Measurements from ENCODE around the gene P2RY14.

The P2RY14 gene

DNA sequence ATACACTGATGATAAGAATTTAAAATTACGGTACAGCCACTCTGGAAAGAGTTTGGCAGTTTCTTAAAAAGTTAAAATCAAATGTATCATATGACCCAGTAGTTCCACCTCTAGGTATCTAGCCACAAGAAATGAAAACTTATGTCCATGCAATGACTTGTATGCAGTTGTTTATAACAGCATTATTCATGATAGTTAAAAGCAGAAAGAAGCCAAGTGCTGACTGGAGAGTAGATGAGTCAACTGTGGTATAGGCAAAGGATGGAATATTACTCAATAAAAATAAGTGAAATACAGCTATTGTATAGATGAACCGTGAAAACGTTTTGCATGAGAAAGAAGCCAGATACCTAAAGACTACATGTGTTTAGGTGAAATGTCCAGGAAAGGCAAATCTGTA, 23.4 kb upstream of the P2RY14 start:
- Histone ChIP-seq H3K27ac (ENCODE audit: extremely low read depth, low read depth, low read length) (no peak overlapping the region), H3K4me1 (ENCODE audit: control insufficient read depth, insufficient read depth, low read length) (no peaks in the 10 kb centered on the region), H3K9me3 (ENCODE audit: control insufficient read depth, insufficient read depth, low read depth, low read length) (no peaks in the 10 kb centered on the region), H3K36me3 (ENCODE audit: control insufficient read depth in 2 of 2, insufficient read depth in 1 of 2, low read length in 2 of 2) (no peaks in the 10 kb centered on the region), H3K4me3 (ENCODE audit: low read depth, low read length) (no peak overlapping the region)
- TF ChIP-seq, protein P1, sequence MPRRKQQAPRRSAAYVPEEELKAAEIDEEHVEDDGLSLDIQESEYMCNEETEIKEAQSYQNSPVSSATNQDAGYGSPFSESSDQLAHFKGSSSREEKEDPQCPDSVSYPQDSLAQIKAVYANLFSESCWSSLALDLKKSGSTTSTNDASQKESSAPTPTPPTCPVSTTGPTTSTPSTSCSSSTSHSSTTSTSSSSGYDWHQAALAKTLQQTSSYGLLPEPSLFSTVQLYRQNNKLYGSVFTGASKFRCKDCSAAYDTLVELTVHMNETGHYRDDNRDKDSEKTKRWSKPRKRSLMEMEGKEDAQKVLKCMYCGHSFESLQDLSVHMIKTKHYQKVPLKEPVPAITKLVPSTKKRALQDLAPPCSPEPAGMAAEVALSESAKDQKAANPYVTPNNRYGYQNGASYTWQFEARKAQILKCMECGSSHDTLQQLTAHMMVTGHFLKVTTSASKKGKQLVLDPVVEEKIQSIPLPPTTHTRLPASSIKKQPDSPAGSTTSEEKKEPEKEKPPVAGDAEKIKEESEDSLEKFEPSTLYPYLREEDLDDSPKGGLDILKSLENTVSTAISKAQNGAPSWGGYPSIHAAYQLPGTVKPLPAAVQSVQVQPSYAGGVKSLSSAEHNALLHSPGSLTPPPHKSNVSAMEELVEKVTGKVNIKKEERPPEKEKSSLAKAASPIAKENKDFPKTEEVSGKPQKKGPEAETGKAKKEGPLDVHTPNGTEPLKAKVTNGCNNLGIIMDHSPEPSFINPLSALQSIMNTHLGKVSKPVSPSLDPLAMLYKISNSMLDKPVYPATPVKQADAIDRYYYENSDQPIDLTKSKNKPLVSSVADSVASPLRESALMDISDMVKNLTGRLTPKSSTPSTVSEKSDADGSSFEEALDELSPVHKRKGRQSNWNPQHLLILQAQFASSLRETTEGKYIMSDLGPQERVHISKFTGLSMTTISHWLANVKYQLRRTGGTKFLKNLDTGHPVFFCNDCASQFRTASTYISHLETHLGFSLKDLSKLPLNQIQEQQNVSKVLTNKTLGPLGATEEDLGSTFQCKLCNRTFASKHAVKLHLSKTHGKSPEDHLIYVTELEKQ (tag by site-specific recombination; IDR thresholded peaks at IDR 0.05; ENCODE audit: borderline replicate concordance) = no peak
- no peak for TF ChIP-seq HOXA7 (CRISPR knock-in tag; IDR thresholded peaks at IDR 0.05; ENCODE audit: borderline replicate concordance)
- TF ChIP-seq ZNF830 (tag by site-specific recombination; IDR thresholded peaks at IDR 0.05; ENCODE audit: low read depth) = no peak
- TF ChIP-seq ZNF391 (tag by site-specific recombination; IDR thresholded peaks at IDR 0.05; ENCODE audit: borderline replicate concordance, low read depth) = no peak
- ChIA-PET CTCF (no interaction called here), POLR2A (no interaction called here)

DNA sequence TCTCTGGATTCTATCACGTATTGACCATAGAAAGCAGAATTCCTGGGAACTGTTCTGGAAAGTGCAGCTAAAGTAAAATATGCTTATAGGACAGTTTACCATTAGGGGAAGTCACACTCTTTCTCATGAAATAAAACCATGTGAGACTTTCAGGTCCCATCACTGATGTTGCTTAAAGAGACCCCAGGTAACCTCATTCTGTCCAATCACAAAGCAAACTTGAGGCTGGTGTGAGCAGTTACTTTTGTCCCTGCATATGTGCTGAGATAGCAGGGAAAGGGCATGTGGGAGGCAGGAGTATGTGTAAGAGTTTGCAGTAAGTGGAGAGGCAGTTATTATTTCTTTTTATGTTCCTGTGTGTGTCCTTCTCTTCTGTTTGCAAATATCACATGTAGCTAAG, 22.2 kb upstream of the P2RY14 start:
- POLR2A ChIA-PET = no interaction called here
- Histone ChIP-seq H3K4me3 (ENCODE audit: low read depth, low read length) (no peak overlapping the region), H3K9me3 (ENCODE audit: control insufficient read depth, insufficient read depth, low read depth, low read length) (no peaks in the 10 kb centered on the region), H3K36me3 (ENCODE audit: control insufficient read depth in 2 of 2, insufficient read depth in 1 of 2, low read length in 2 of 2) (no peaks in the 10 kb centered on the region), H3K4me1 (ENCODE audit: control insufficient read depth, insufficient read depth, low read length) (no peaks in the 10 kb centered on the region), H3K27ac (ENCODE audit: extremely low read depth, low read depth, low read length) (no peak overlapping the region)
- CTCF ChIA-PET = no interaction called here
- no peak for TF ChIP-seq ZNF529 (tag by site-specific recombination; IDR thresholded peaks at IDR 0.05; ENCODE audit: insufficient replicate concordance)
- TF ChIP-seq, protein P2, sequence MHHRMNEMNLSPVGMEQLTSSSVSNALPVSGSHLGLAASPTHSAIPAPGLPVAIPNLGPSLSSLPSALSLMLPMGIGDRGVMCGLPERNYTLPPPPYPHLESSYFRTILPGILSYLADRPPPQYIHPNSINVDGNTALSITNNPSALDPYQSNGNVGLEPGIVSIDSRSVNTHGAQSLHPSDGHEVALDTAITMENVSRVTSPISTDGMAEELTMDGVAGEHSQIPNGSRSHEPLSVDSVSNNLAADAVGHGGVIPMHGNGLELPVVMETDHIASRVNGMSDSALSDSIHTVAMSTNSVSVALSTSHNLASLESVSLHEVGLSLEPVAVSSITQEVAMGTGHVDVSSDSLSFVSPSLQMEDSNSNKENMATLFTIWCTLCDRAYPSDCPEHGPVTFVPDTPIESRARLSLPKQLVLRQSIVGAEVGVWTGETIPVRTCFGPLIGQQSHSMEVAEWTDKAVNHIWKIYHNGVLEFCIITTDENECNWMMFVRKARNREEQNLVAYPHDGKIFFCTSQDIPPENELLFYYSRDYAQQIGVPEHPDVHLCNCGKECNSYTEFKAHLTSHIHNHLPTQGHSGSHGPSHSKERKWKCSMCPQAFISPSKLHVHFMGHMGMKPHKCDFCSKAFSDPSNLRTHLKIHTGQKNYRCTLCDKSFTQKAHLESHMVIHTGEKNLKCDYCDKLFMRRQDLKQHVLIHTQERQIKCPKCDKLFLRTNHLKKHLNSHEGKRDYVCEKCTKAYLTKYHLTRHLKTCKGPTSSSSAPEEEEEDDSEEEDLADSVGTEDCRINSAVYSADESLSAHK (tag by site-specific recombination; IDR thresholded peaks at IDR 0.05) = no peak
- TF ChIP-seq ZNF248 (tag by site-specific recombination; IDR thresholded peaks at IDR 0.05) = no peak

DNA sequence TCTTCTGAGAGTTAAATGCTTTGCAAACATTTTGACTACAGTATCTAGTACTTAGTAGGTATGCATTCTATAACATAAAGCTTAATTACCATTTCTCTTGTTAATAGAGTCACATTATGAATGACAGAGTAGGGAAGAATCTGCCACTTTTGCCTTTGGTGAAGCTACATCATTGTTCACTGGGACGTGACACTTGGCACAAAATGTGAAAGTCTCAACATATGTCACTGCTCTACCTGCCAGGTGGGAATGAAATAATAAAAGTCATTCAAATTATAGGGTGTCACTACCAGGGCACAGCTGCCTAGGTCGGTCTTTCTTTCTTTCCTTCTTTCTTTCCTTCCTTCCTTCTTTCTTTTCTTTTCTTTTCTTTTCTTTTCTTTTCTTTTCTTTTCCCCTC, 20.7 kb upstream of the P2RY14 start:
- Histone ChIP-seq H3K4me1 (ENCODE audit: control insufficient read depth, insufficient read depth, low read length) (no peaks in the 10 kb centered on the region), H3K27ac (ENCODE audit: extremely low read depth, low read depth, low read length) (no peak overlapping the region), H3K4me3 (ENCODE audit: low read depth, low read length) (no peak overlapping the region), H3K36me3 (ENCODE audit: control insufficient read depth in 2 of 2, insufficient read depth in 1 of 2, low read length in 2 of 2) (no peaks in the 10 kb centered on the region), H3K9me3 (ENCODE audit: control insufficient read depth, insufficient read depth, low read depth, low read length) (no peaks in the 10 kb centered on the region)
- CTCF ChIA-PET = no interaction called here
- POLR2A ChIA-PET = no interaction called here
- TF ChIP-seq ZNF473 (tag by site-specific recombination; IDR thresholded peaks at IDR 0.05) = no peak
- TF ChIP-seq, protein P3, sequence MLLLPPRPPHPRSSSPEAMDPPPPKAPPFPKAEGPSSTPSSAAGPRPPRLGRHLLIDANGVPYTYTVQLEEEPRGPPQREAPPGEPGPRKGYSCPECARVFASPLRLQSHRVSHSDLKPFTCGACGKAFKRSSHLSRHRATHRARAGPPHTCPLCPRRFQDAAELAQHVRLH (tag by site-specific recombination; IDR thresholded peaks at IDR 0.05) = no peak
- no peak for TF ChIP-seq ZNF776 (tag by site-specific recombination; IDR thresholded peaks at IDR 0.05; ENCODE audit: borderline replicate concordance)
- TF ChIP-seq FEZF1 (tag by site-specific recombination; IDR thresholded peaks at IDR 0.05) = no peak
- no peak for TF ChIP-seq KLF7 (tag by site-specific recombination; IDR thresholded peaks at IDR 0.05; ENCODE audit: borderline replicate concordance)
- TF ChIP-seq, protein P4, sequence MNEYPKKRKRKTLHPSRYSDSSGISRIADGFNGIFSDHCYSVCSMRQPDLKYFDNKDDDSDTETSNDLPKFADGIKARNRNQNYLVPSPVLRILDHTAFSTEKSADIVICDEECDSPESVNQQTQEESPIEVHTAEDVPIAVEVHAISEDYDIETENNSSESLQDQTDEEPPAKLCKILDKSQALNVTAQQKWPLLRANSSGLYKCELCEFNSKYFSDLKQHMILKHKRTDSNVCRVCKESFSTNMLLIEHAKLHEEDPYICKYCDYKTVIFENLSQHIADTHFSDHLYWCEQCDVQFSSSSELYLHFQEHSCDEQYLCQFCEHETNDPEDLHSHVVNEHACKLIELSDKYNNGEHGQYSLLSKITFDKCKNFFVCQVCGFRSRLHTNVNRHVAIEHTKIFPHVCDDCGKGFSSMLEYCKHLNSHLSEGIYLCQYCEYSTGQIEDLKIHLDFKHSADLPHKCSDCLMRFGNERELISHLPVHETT (tag by site-specific recombination; IDR thresholded peaks at IDR 0.05) = no peak
- no peak for TF ChIP-seq ZNF16 (tag by site-specific recombination; IDR thresholded peaks at IDR 0.05; ENCODE audit: low read depth)
- TF ChIP-seq, protein P5, sequence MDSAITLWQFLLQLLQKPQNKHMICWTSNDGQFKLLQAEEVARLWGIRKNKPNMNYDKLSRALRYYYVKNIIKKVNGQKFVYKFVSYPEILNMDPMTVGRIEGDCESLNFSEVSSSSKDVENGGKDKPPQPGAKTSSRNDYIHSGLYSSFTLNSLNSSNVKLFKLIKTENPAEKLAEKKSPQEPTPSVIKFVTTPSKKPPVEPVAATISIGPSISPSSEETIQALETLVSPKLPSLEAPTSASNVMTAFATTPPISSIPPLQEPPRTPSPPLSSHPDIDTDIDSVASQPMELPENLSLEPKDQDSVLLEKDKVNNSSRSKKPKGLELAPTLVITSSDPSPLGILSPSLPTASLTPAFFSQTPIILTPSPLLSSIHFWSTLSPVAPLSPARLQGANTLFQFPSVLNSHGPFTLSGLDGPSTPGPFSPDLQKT (IDR thresholded peaks at IDR 0.05; ENCODE audit: borderline replicate concordance, low read depth, low read length) = no peak
- no peak for TF ChIP-seq RBAK (tag by site-specific recombination; IDR thresholded peaks at IDR 0.05)
- no peak for TF ChIP-seq ZNF521 (tag by site-specific recombination; IDR thresholded peaks at IDR 0.05)
- no peak for TF ChIP-seq ZNF670 (tag by site-specific recombination; IDR thresholded peaks at IDR 0.05; ENCODE audit: low read depth)
- no peak for TF ChIP-seq KLF16 (tag by site-specific recombination; IDR thresholded peaks at IDR 0.05)
- no peak for TF ChIP-seq ZNF561 (tag by site-specific recombination; IDR thresholded peaks at IDR 0.05; ENCODE audit: borderline replicate concordance)
- no peak for TF ChIP-seq ZNF324 (tag by site-specific recombination; IDR thresholded peaks at IDR 0.05)
- TF ChIP-seq ZEB2 (tag by site-specific recombination; IDR thresholded peaks at IDR 0.05) = no peak
- no peak for TF ChIP-seq KLF10 (tag by site-specific recombination; IDR thresholded peaks at IDR 0.05)
- no peak for TF ChIP-seq ZNF184 (tag by site-specific recombination; IDR thresholded peaks at IDR 0.05)
- no peak for TF ChIP-seq ZNF830 (tag by site-specific recombination; IDR thresholded peaks at IDR 0.05; ENCODE audit: low read depth)
